GM23338 (cell line): ENCODE results near the gene ANO10. TPM values are rescaled to one million over a fixed set of nuclear protein-coding genes. Genes with fewer than 3 reads are reported as not detected.

Source experiments
- polyA plus RNA-seq: library from polyadenylated mRNA; unstranded; fragments of >200 nt; fragmentation: Nextera tagmentation; extraction: Ambion mirVana; gene quantifications from 2 replicates; pipeline ENCODE4 v1.2.1, GENCODE V29; 2016
- small RNA-seq: library from RNA; depleted of rRNA; stranded (forward); fragments of <200 nt; gene quantifications from one replicate; pipeline ENCODE3, GENCODE V24; 2014; ENCODE audit warnings: low replicate concordance
- total RNA-seq: library from RNA; depleted of rRNA; stranded (reverse); fragments of >200 nt; shearing (Covaris generic); gene quantifications from 2 replicates; pipeline ENCODE4 v1.2.3, GENCODE V29; 2014; rRNA removed

ANO10 gene
- total and polyA plus RNA-seq, 2 experiments from 2014 or later = 29.2 to 48.1 TPM

Small RNAs within 50 kb of the gene (small RNA-seq; reads per million reads assigned to genes)
- gene RF00019 = not detected

Other genes starting within 250 kb of the ANO10 start
- 12.1 and 12.7 TPM in 2 replicates for gene ABHD5, start 68.9 kb upstream of the ANO10 start, total RNA-seq
- 11.5 and 12.3 TPM in 2 replicates for gene ABHD5, start 68.9 kb upstream of the ANO10 start, polyA plus RNA-seq